H1 (cell line): ENCODE measurements around the gene IFT122. TPM values are rescaled to one million over a fixed set of nuclear protein-coding genes. Genes with fewer than 3 reads are reported as not detected.

Source experiments
- CTCF ChIA-PET: fragments of 300-600 bp; sonication (Branson Sonifier 250); formaldehyde crosslinking; loops from one replicate; lab custom pipeline; 2021; ENCODE audit not compliant: partially characterized antibody; lab: Charles Lee
- POLR2A ChIA-PET: fragments of 300-600 bp; sonication (Branson Sonifier 250); formaldehyde crosslinking; loops from one replicate; lab custom pipeline; 2021; ENCODE audit warnings: inconsistent platforms; ENCODE audit not compliant: partially characterized antibody; lab: Charles Lee
- DNase-seq, 2 experiments: peaks; one replicate each; pipeline versions ENCODE4 v3.0.0 to v3.0.0-alpha.2; 2010 to 2022; ENCODE audit warnings: low spot score in 2 of 2, low read depth in 1 of 2, mixed read lengths in 1 of 2
- FAIRE-seq: peaks from 2 replicates; lab custom pipeline; 2011; peaks lifted over from hg19 to GRCh38; lab: Jason Lieb, UNC
- H2AFZ ChIP-seq: 2 replicates; pipeline ENCODE4 v1.8.1; 2012; ENCODE audit warnings: low read length, inconsistent platforms
- H2AK5ac ChIP-seq: 2 replicates; pipeline ENCODE4 v1.6.1; 2013; ENCODE audit warnings: low read depth, low read length
- H2BK120ac ChIP-seq: replicated peaks from 2 replicates; pipeline ENCODE3; 2013; ENCODE audit warnings: low read depth, low read length, inconsistent platforms
- H2BK12ac ChIP-seq: 2 replicates; pipeline ENCODE4 v1.6.1; 2013; ENCODE audit warnings: low read depth, low read length
- H2BK15ac ChIP-seq: 2 replicates; pipeline ENCODE4 v1.6.1; 2013; ENCODE audit warnings: low read length
- H2BK20ac ChIP-seq: 2 replicates; pipeline ENCODE4 v1.6.1; 2013; ENCODE audit warnings: low read length
- H2BK5ac ChIP-seq: 2 replicates; pipeline ENCODE4 v1.6.1; 2013; ENCODE audit warnings: low read depth, low read length
- H3K14ac ChIP-seq: 2 replicates; pipeline ENCODE4 v1.6.1; 2013; ENCODE audit warnings: inconsistent platforms; ENCODE audit not compliant: insufficient read length
- H3K18ac ChIP-seq: 2 replicates; pipeline ENCODE4 v1.6.1; 2013; ENCODE audit warnings: low read length; ENCODE audit errors: extremely low read depth
- H3K23ac ChIP-seq: 2 replicates; pipeline ENCODE4 v1.6.1; 2013; ENCODE audit warnings: inconsistent platforms; ENCODE audit not compliant: insufficient read length
- H3K23me2 ChIP-seq: 2 replicates; pipeline ENCODE4 v1.6.1; 2013; ENCODE audit warnings: low read depth, low read length
- H3K27ac ChIP-seq: 2 replicates; pipeline ENCODE4 v1.6.1; 2011; ENCODE audit warnings: low read depth, low read length, inconsistent platforms
- H3K27me3 ChIP-seq, 4 experiments: replicated peaks in 1 of 4; 1 replicate in 1 of 4; 2 replicates in 3 of 4; pipeline versions ENCODE4 v1.6.1 to v1.8.1; 2011 to 2013; ENCODE audit warnings: low read length in 3 of 4, mild to moderate bottlenecking in 3 of 4, inconsistent platforms in 2 of 4, mixed read lengths in 2 of 4, moderate library complexity in 1 of 4; ENCODE audit not compliant: control insufficient read depth in 3 of 4, insufficient read depth in 3 of 4; ENCODE audit errors: extremely low read depth in 1 of 4
- H3K36me3 ChIP-seq, 4 experiments: 2 replicates each; pipeline versions ENCODE4 v1.6.1 to v1.8.1; 2011 to 2013; ENCODE audit warnings: mild to moderate bottlenecking in 4 of 4, low read length in 3 of 4, moderate library complexity in 2 of 4, control low read depth in 1 of 4, inconsistent platforms in 1 of 4; ENCODE audit not compliant: insufficient read depth in 4 of 4, control insufficient read depth in 2 of 4
- H3K4ac ChIP-seq: replicated peaks from 2 replicates; pipeline ENCODE3; 2013; ENCODE audit warnings: low read length, low read depth, mixed read lengths, inconsistent platforms; ENCODE audit not compliant: insufficient read length
- H3K4me1 ChIP-seq, 4 experiments: replicated peaks in 1 of 4; 1 replicate in 1 of 4; 2 replicates in 3 of 4; pipeline versions ENCODE4 v1.6.1 to v1.8.1; 2011 to 2013; ENCODE audit warnings: low read length in 3 of 4, inconsistent platforms in 2 of 4, mixed read lengths in 1 of 4; ENCODE audit not compliant: insufficient read depth in 4 of 4, control insufficient read depth in 3 of 4
- H3K4me2 ChIP-seq, 2 experiments: 2 replicates each; pipeline versions ENCODE4 v1.6.1 to v1.8.1; 2011 to 2013; ENCODE audit warnings: low read depth in 2 of 2, low read length in 2 of 2, control low read depth in 1 of 2, inconsistent platforms in 1 of 2, mild to moderate bottlenecking in 1 of 2; ENCODE audit not compliant: insufficient read depth in 1 of 2
- H3K4me3 ChIP-seq, 4 experiments: fragments of 200-600, 300-600 bp in 1 of 4; sonication (generic), shearing (Covaris generic), sonication (Bioruptor Twin) in 1 of 4; 2 replicates each; pipeline versions ENCODE4 v1.5.1 to v1.8.1; 2011 to 2016; ENCODE audit warnings: low read length in 4 of 4, low read depth in 3 of 4, control low read depth in 2 of 4, inconsistent platforms in 2 of 4, mild to moderate bottlenecking in 2 of 4, mixed read lengths in 1 of 4, moderate library complexity in 1 of 4; ENCODE audit not compliant: insufficient read depth in 2 of 4; ENCODE audit errors: extremely low read depth in 1 of 4
- H3K56ac ChIP-seq: replicated peaks from 2 replicates; pipeline ENCODE3; 2013; ENCODE audit warnings: low read depth, mild to moderate bottlenecking, mixed read lengths, low read length, inconsistent platforms; ENCODE audit not compliant: insufficient read length
- H3K79me1 ChIP-seq: 2 replicates; pipeline ENCODE4 v1.6.1; 2013; ENCODE audit warnings: low read depth, low read length, control low read depth
- H3K79me2 ChIP-seq, 2 experiments: 2 replicates each; pipeline versions ENCODE4 v1.6.1 to v1.8.1; 2012 to 2013; ENCODE audit warnings: low read length in 2 of 2, mild to moderate bottlenecking in 2 of 2, inconsistent platforms in 1 of 2; ENCODE audit not compliant: insufficient read depth in 2 of 2, control insufficient read depth in 1 of 2
- H3K9ac ChIP-seq, 4 experiments: replicated peaks in 1 of 4; 1 replicate in 1 of 4; 2 replicates in 3 of 4; pipeline versions ENCODE4 v1.6.1 to v1.8.1; 2011 to 2013; ENCODE audit warnings: low read depth in 3 of 4, low read length in 3 of 4, control low read depth in 2 of 4, mild to moderate bottlenecking in 2 of 4, moderate library complexity in 2 of 4, inconsistent platforms in 1 of 4; ENCODE audit errors: extremely low read depth in 1 of 4
- H3K9me3 ChIP-seq, 2 experiments: 2 replicates each; pipeline versions ENCODE4 v1.6.1 to v1.8.1; 2012 to 2013; ENCODE audit warnings: mild to moderate bottlenecking in 2 of 2, moderate library complexity in 2 of 2, control low read depth in 1 of 2, inconsistent platforms in 1 of 2, low read depth in 1 of 2, low read length in 1 of 2, mixed read lengths in 1 of 2; ENCODE audit not compliant: insufficient read depth in 2 of 2
- H4K20me1 ChIP-seq, 2 experiments: replicated peaks in 1 of 2; 2 replicates each; pipeline versions ENCODE3 to v1.8.1; 2011 to 2013; ENCODE audit warnings: inconsistent platforms in 2 of 2, low read length in 2 of 2, mild to moderate bottlenecking in 1 of 2; ENCODE audit not compliant: insufficient read depth in 2 of 2, control insufficient read depth in 1 of 2
- H4K5ac ChIP-seq: 2 replicates; pipeline ENCODE4 v1.6.1; 2013; ENCODE audit warnings: low read length, low read depth, mixed read lengths, inconsistent platforms; ENCODE audit not compliant: insufficient read length
- H4K8ac ChIP-seq: 2 replicates; pipeline ENCODE4 v1.8.0; 2013; ENCODE audit warnings: mild to moderate bottlenecking, moderate library complexity, low read length, inconsistent platforms; ENCODE audit not compliant: insufficient read depth; ENCODE audit errors: extremely low read depth
- H4K91ac ChIP-seq: replicated peaks from 2 replicates; pipeline ENCODE3; 2013; ENCODE audit warnings: low read length, mixed read lengths, inconsistent platforms; ENCODE audit not compliant: insufficient read length
- ASH2L ChIP-seq: fragments of 200-600, 300-600 bp; sonication (generic); IDR thresholded peaks from one replicate; pipeline ENCODE4 v1.7.1; 2017; ENCODE audit warnings: low read length
- CEBPB ChIP-seq: IDR thresholded peaks from 2 replicates; pipeline ENCODE4 v1.6.1; 2012; ENCODE audit warnings: low read depth, low read length
- EP300 ChIP-seq, 2 experiments: IDR thresholded peaks; 1 replicate in 1 of 2; 2 replicates in 1 of 2; pipeline ENCODE4 v1.6.1; 2011 to 2012; ENCODE audit warnings: low read depth in 2 of 2, low read length in 2 of 2, mild to moderate bottlenecking in 2 of 2, borderline replicate concordance in 1 of 2, inconsistent platforms in 1 of 2, moderate library complexity in 1 of 2
- RAD21 ChIP-seq, 2 experiments: IDR thresholded peaks in 1 of 2; conservative IDR thresholded peaks in 1 of 2; 2 replicates each; pipeline ENCODE4 v1.6.1; 2011; ENCODE audit warnings: low read depth in 2 of 2, low read length in 2 of 2, improper control_type of control experiment in 1 of 2, inconsistent platforms in 1 of 2, mild to moderate bottlenecking in 1 of 2, moderate library complexity in 1 of 2
- RFX5 ChIP-seq: IDR thresholded peaks from 2 replicates; pipeline ENCODE4 v1.6.1; 2011; ENCODE audit warnings: low read depth, low read length, improper control_type of control experiment, borderline replicate concordance
- SIRT6 ChIP-seq: IDR thresholded peaks from one replicate; pipeline ENCODE4 v1.7.1; 2012; ENCODE audit warnings: low read length, inconsistent platforms
- TBP ChIP-seq: IDR thresholded peaks from 2 replicates; pipeline ENCODE4 v1.6.1; 2011; ENCODE audit warnings: low read depth, low read length, improper control_type of control experiment
- TCF12 ChIP-seq: IDR thresholded peaks from 2 replicates; pipeline ENCODE4 v1.6.1; 2011; ENCODE audit warnings: low read depth, mild to moderate bottlenecking, low read length
- WGBS, 2 experiments: shearing (Covaris generic) in 1 of 2; methylation state at CpG; one replicate each; pipeline versions ENCODE4 v1.1.6 to v1.1.7; 2013 to 2015; ENCODE audit warnings: low lambda C conversion rate in 2 of 2, mixed read lengths in 2 of 2, inconsistent platforms in 1 of 2, low coverage in 1 of 2, missing lambda C conversion rate in 1 of 2; ENCODE audit not compliant: insufficient replicate concordance in 2 of 2, insufficient coverage in 1 of 2, insufficient read length in 1 of 2; ENCODE audit errors: extremely low coverage in 1 of 2, missing lambda C conversion rate in 1 of 2; 5-methylcytosine and 5-hydroxymethylcytosine counted together
- polyA plus RNA-seq, 7 experiments: library from polyadenylated mRNA; depleted of rRNA in 3 of 7; stranded (reverse) in 5 of 7; unstranded in 2 of 7; fragments of >200 nt in 5 of 7; fragments of 200-250 nt in 2 of 7; gene quantifications; 1 replicate in 5 of 7; 2 replicates in 1 of 7; 4 replicates in 1 of 7; pipeline versions ENCODE4 v1.2.1 to v1.2.3, GENCODE V29; 2011 to 2013; ENCODE audit warnings: missing spikeins in 2 of 7, mixed read lengths in 2 of 7
- total RNA-seq: library from RNA; stranded (reverse); fragmentation: NEBNext Ultra II Directional; extraction: Animal tissue kit (Norgen Biotek cat#: 25700); gene quantifications from 2 replicates; pipeline ENCODE4 v1.2.1, GENCODE V29; 2021

Gene IFT122
- total and polyA plus RNA-seq, 2 of the 8 experiments (the other 6 are each of a cell fraction or from before 2014, with no cell fraction given) = 23.7 to 25.1 TPM

DNA sequence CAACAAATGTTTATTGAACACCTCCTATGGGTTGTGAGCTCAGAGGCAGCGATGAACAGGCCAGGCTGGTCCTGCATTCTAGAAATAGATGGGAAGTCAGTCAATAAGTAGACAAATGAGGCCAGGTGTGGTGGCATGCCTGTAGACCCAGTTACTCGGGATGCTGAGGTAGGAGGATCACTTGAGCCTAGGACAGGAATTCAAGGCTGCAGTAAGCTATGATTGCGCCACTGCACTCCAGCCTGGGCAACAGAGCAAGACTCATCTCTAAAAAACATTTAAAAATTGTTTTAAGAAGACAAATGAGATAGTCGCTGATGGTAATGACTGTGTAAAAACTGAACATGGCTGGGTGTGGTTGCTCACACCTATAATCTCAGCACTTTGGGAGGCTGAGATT is 84.1 kb downstream of the IFT122 start:
- Histone ChIP-seq H4K5ac (no peak overlapping the region), H2AFZ (no peak overlapping the region), H3K27ac (no peak overlapping the region), H3K36me3 (no peaks in the 10 kb centered on the region), H3K79me2 (no peaks in the 10 kb centered on the region), H3K18ac (no peak overlapping the region), H3K9me3 (no peaks in the 10 kb centered on the region), H4K91ac (no peak overlapping the region), H4K8ac (no peak overlapping the region), H3K56ac (no peak overlapping the region), H3K4me3 (no peak overlapping the region), H2AK5ac (no peak overlapping the region), H3K4me2 (no peak overlapping the region), H4K20me1 (no peaks in the 10 kb centered on the region), H3K79me1 (no peaks in the 10 kb centered on the region), H3K4ac (no peak overlapping the region), H3K4me1 (peaks cover 0 to 9% (median 2%) of the 10 kb centered on the region in 4 experiments; a peak in 3 of 7 replicates), H2BK20ac (no peak overlapping the region), H2BK12ac (no peak overlapping the region), H3K14ac (no peak overlapping the region)
- DNase-seq (no peak), FAIRE-seq (no peak)
- 90% methylated on average over 4 of the region's 4 CpGs; no CpG with 5 or more reads in 1 of the 2 experiments for WGBS, 2 experiments
- POLR2A ChIA-PET = interaction anchor here (1.4 kb wide), 1 partner anchor 27 kb away, joined by 3 read pairs; no protein-coding TSS in a partner anchor
- TF ChIP-seq TBP (no peak), SIRT6 (no peak), TCF12 (no peak), RFX5 (no peak), EP300 (IDR thresholded peaks at IDR 0.05; ENCODE audit: borderline replicate concordance in 1 of 2, low read depth in 2 of 2, low read length in 2 of 2) (no peak), RAD21 (IDR thresholded peaks at IDR 0.05 in 1 of 2, conservative IDR thresholded peaks at IDR 0.05 in 1 of 2; ENCODE audit: low read depth in 2 of 2, low read length in 2 of 2) (no peak), CEBPB (no peak), ASH2L (no peak)
- TF ChIP-seq, all 59 proteins: peak for 0
- Histone ChIP-seq H3K23ac (no peak overlapping the region), H2BK5ac (no peak overlapping the region), H3K27me3 (no peaks in the 10 kb centered on the region), H2BK120ac (no peak overlapping the region), H3K9ac (no peak overlapping the region), H2BK15ac (no peak overlapping the region), H3K23me2 (no peaks in the 10 kb centered on the region)
- CTCF ChIA-PET = interaction anchor here (1.0 to 2.2 kb wide), 5 partner anchors 9 to 88 kb away, joined by 3 to 6 read pairs (median 5); no protein-coding TSS in a partner anchor
